A204.1 (cell line): Measurements from ENCODE around the gene LGALS4.
"Not testable (repeated sequence)": the region's sequence is repeated elsewhere in the genome, so short reads cannot be mapped to it uniquely, and the experiment has no call there.

ENCODE experiments used
- FAIRE-seq: peaks from 2 replicates; lab custom pipeline; 2012; peaks lifted over from hg19 to GRCh38; lab: Jason Lieb, UNC

The LGALS4 gene

DNA sequence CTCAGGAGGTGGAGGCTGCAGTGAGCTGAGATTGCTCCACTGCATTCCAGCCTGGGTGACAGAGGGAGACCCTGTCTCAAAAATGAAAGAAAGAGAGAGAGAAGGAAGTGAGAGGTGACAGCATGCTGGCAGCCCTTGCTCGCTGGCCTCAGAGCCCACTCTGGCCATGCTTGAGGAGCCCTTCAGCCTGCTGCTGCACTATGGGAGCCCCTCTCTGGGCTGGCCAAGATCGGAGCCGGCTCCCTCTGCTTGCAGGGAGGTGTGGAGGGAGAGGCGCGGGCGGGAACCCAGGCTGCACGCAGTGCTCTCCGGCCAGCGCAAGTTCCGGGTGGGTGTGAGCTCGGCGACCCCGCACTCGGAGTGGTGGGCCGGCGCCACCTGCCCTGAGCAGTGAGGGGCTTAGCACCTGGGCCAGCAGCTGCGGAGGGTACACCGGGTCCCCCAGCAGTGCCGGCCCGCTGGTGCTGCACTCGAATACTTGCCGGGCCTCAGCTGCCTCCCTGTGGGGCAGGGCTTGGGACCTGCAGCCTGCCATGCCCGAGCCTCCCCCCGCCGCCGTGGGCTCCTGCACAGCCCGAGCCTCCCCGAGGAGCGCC, 8.6 kb upstream of the LGALS4 start:
- FAIRE-seq, result not testable (repeated sequence)

DNA sequence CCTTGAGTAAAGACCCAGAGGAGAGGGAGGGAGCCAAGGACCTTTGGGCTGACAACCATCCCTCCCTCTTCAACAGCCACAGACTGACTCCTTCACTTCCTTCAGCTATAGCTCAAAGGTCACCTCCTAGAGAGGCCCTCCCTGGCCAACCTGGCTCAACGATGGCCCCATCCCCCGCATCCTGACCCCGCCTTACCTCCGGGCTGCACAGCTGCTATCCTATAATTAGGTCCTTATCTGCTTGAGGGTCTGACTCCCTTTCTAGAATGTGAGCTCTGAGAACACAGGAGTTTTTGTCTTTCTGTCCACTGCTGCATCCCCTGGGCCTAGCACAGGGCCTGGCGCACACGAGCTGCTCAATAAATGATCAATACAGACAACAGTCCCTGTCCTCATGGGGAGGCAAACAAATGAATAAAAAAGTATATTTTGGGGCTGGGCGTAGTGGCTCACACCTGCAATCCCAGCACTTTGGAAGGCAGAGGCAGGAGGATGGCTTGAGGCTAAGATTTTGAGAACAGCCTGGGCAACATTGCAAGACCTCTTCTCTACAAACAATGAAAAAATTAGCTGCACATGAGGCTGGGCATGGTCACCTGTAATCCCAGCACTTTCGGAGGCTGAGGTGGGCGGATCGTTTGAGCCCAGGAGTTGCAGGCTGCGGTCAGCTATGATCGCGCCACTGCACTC, 6.6 kb upstream of the LGALS4 start:
- FAIRE-seq, result no peak

DNA sequence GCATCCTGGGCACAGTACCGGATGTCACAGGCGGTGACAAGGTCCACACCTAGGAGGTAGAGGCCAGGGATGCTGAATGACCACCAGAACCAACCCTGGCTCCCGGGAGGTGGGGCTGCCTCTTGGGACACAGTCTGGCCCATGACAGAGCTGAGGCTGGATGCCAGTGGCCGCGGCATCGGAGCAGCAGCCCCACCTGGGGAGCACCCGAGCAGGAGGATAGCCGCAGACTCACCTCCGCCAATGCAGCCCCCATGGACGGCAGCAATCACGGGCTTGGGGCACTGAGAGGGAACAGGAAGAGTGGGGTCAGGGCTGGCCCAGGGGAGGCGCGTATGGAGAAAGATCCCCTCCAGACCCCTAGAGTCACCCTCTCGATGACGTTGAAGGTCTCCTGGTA, 4.3 kb upstream of the LGALS4 start:
- no peak for FAIRE-seq

DNA sequence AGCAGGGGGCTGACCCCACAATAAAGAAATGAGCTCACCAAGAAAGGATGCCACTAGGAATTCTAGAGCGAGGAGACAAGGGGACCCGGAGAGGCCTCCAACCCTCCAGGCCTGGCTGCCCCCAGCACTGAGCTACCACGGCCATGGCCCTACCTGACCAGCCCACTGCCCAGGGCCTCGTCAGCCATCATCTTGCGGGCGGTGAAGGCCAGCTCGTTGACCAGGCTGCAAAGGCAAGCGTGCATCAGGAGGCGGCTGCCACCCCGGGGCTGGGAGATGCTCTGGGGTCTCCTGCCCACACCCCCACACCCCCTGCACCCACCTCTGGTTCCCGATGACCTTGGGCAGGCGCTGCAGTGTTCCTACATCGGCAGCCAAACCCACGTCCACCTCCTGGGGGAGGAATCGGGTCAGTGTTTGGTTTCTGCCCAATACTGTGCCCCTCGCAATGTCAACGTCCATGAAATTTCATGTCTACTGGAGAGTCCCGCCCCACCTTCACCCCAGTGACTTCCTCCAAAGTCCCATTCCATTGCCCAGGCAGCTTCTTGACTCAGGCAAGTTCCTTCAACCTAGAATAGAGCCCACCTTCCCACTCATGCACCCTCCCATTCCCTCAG, 3.5 kb upstream of the LGALS4 start:
- FAIRE-seq, result no peak

DNA sequence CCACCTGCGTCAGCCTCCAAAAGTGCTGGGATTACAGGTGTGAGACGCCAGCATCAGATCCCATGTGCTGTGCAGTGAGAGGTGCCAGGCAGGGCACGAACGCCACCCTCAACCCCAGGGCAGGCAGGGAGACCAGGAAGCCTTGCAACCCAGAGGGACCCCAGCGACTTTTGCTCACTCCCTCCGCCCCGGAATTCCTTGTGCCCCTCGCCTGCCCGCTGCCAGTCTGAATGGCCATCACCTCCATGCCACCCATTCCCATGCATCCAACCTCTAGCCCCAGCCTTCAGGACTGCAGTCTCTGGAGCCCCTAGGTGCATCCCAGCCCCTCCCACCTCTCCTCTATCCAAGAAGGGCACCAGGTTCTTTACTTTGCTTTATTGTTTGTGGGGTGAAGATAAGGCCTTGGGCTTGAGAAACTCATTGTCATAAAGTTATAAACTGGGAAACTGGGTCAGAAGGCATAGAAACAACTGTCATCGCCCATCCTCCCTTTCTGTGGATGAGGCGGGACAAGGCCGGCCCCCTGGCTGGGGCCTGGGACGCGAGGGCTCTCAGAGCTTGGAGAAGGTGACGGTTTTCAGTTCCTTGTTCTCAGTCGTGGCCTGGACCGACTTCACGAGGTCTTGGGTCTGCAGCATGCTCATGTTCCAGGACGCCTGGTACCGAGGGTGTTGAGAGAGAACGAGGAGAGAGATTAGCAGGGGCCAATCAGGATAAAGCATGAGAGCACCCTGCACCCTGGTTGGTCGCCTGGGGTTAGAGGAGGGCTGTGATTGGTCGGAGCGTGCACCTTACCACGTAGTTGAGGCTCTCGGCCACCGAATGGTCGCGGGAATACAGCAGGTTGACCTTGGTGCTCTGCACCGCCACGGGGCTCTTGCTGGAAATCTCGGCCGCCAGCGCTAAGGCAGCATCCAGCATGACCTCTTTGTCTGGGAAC, 2.6 kb upstream of the LGALS4 start:
- FAIRE-seq, result no peak

DNA sequence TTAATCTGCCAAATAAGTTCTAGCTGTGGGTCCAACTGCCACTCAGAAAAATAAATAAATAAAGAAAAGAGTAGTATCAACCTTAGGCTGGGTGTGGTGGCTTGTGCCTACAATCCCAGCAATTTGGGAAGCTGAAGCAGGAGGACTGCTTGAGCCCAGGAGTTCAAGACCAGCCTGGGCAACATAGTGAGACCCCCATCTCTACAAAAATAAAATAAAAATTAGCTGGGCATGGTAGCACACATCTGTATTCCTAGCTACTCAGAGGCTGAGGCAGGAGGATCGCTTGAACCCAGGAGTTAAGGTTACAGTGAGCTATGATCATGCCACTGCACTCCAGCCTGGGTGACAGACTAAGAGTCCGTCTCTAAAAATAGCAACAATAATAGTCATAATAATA, 1.2 kb upstream of the LGALS4 start:
- not testable (repeated sequence) for FAIRE-seq

DNA sequence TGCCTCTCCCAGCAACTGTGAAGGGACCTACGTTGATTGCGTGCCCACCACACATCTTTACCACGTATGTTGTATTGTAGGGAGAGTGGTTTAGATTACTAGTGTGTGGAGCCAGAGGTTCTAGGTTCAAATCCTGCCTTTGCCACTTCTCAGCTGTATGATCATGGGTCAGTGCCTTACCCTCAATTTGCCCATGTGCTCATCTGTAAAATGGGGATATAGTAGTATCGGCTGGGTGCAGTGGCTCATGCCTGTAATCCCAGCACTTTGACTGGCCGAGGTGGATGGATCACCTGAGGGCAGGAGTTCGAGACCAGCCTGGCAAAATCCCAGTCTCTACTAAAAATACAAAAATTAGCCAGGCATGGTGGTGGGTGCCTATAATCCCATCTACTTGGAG, 578 bp upstream of the LGALS4 start:
- no peak for FAIRE-seq

DNA sequence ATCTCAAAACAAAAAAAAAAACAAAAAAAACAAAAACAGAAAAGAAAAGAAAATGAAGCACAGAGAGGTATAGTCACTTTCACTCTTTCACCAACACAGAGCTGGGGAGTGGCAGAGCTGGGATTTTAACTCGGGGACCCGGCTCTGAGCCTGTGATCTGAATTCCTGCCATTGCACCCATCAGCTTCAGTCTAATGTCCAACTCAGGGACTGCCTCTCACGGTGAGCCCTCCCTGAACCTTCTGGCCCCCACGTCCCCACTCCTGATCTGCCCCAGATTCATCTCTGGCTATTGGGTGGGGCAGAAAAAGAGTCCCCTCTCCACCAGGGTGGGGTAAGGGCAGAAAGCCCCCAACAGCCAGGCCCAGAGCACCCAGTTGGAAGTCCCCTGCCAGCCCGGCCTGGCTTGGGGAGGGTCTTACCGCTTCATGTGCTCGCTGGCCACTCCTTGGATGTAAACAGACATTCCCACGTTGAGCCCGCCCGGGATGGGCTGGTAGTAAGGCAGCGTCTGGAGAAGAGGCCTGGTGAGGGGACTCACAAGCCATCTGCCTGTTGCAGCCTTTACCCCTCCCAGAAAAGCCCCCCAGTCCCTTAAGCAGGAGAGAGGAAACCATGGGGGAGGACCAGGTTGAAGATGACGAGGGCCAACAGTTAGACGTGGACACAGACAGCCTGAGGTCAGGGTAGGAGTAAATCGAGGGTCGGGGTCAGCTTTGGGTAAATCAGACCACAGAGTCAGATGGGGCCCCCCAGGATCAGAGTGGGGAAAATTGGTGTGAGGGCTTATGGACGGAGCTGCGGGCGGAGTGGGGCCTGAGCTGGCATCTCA, 520 bp downstream of the LGALS4 start:
- FAIRE-seq, result no peak

DNA sequence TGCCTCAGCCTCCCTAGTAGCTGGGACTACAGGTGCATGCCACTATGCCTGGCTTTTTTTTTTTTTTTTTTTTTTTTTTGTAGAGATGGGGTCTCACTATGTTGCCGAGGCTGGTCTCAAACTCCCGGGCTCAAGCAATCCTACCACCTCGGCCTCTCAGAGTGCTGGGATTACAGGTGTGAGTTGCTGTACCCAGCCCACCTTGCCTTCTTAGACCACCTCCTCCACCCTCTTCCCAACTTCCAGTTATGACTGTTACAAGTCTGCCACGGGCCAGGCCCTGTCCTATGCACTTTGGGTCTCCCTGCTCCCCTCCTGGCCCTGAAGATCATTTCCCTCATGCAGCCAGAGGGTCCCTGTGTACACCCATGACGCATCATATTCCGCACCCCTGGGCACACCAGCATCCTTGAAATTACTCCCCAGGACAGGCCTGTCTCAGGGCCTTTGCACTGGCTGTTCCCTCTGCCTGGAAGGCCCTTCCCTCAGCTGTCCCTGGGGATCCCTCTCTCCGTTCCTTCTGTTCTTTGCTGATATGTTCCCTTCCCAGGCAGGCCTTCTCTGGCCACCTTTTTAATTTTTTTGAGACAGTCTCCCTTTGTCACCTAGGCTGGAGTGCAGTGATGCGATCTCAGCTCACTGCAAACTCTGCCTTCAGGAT, 3.0 kb downstream of the LGALS4 start:
- no peak for FAIRE-seq

DNA sequence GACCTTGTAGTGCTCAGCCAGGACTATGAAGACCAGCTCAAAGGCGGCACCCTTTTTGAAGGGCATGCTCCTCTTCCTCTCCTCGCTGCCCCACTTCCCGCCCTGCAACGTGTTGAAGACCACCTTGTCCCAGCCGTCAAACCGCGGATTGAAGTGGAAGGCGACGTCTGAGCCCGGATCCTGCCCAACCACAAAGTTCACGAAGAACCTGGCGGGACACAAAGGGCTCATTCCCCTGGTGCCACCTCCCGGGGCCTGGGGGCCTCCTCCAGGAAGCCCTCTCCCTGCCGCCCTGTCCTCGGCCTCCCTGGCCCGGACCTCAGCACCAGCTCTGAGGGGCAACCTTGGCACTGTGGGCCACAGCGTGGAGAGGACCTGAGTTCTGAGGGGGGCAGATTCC, 4.0 kb downstream of the LGALS4 start:
- FAIRE-seq, result no peak

DNA sequence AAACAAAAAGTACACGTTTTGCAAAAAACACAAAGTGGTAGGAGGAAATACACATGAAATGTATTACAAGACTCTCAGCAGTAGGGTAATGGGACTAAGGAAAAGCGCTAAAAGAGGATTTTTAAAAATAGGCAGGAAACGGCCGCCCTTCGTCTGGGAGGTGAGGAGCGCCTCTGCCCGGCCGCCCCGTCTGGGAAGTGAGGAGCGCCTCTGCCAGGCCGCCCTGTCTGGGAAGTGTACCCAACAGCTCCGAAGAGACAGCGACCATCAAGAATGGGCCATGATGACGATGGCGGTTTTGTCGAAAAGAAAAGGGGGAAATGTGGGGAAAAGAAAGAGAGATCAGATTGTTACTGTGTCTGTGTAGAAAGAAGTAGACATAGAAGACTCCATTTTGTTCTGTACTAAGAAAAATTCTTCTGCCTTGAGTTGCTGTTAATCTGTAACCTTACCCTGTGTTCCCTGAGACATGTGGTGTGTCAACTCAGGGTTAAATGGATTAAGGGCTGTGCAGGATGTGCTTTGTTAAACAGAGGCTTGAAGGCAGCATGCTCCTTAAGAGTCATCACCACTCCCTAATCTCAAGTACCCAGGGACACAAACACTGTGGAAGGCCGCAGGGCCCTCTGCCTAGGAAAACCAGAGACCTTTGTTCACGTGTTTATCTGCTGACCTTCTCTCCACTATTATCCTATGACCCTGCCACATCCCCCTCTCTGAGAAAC, 5.2 kb downstream of the LGALS4 start:
- not testable (repeated sequence) for FAIRE-seq

DNA sequence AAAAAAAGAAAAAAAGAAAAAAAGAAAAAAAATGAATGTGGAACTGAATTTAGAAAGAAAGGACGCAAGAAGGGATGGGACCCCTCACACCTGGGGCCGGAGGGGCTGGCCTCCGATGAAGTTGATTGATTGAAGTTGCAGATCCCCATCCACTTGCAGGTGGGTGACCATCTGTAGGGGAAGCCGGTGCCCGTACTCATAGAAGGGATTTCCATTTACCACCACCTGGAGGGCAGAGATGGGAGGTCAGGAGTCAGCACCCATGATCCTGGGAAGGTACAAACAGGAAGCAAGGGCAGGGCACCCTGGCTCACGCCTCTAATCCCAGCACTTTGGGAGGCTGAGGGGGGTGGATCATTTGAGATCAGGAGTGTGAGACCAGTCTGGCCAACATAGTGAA, 6.4 kb downstream of the LGALS4 start:
- FAIRE-seq, result no peak

DNA sequence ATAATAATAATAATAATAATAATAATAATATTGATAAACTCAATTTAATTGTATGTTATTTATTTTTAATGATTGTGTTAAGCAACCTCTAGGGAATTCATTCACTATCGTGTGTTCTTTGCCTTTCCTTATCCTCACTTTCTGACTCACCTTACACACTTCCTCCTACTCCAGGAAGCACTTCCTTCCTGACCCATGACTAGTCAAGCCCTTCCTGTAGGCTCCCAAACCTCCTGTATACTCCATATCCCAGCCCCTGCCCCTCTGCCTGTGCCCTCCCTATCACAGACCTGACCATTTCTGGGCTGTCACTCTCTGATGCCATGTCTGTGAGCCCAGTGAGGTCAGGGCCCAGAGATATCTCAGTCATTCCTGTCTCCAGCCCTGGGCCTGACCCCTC, 7.6 kb downstream of the LGALS4 start:
- no peak for FAIRE-seq

DNA sequence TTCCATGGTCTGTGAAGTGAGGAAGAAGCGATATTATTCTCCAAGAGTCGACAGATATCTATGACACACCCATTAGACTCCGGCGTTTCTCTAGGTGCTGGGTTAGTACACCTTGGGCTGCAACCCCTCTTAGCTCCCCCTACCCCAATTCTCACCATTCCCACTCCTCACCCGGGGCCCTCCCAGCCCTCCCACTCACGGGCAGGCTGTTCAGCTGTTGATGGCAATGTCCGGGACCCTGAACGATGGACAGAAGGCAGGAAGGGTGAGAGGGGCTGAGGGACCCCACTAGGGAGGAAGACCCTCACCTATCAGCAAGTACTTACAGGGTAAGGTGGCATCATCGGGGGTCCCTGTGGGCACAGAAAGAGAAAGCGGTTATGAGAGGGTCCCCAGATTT, 9.2 kb downstream of the LGALS4 start:
- FAIRE-seq, result no peak

DNA sequence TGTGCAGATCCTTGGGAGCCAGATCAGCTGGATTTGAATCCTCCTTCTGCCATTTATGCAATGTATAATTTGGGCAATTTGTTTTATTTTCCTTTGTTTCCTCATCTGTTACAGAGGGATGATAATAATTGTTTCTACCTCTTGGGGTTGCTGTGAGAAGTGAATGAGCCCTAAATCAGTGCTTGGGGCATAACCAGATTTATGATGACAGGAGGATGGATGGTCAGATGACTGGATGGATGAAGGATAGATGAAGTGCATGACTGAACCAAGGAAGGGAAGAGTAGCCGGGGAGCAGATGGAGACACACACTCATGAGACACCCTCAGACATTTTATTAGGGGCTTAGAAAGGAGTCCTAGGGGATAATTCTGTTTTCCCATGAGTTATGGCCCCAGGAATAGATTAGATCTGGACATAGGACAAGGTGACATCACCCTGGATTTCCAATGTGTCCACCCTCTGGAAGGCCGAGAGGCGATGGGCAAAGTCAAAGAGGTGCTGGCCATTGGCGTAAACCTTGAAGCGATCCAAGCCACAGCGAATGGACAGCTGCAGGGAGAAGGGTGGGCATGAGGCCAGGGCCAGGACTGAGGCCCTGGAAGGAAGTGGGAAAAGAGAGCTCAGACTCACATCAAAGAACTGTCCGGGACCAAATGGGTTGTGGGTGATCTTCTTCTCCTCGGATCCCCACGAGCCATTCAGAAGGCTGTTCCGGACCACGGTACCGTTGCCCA, 11.2 kb downstream of the LGALS4 start:
- no peak for FAIRE-seq

DNA sequence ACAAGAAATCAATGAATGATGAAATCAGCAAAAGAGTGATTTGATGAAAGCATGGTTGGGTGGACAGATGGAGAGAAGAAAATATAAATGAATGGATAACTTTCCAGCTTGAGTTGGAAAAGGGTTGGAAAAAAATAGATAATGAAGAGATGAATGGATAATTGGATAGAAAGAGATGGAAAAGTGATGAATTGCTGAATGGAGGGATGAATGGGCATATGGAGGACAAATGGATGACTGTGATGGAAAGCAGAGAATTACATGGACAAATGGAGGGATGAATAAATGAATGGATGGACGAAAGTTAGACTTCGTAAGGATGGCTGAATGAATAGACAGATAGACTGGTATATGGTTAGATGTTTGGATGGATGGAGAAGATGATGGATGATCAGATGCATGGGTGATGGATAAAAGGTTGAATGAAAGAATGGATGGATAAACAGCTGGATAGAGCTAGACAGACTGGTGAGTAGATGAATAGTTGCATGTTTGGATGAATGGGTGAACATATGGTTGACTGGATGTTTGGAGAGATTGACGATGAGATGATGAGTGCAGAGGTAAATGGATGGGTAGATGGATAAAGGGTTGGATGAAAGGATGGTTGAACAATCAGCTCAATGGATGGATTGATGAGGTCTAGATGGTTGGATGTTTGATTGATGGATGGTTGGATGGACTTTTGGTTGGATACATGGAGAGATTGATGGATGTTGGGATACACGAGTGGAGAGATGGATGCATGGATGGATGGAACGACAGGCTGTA, 12.0 kb downstream of the LGALS4 start:
- FAIRE-seq, result no peak

DNA sequence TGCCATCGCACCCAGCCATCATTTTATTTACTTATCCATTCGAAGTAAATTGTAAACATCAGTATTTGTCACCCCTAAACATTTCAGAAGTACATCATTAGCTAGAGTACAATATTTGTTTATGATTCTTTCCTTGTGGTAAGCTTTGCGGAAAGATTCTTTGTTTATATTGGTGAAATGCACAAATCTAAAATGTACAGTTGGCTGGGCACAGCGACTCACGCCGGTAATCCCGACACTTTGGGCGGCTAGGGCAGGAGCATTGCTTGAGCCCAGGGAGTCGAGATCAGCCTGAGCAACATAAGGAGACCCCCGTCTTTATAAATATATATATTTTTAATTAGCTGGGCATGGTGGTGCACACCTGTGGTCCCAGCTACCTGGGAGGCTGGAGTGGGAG, 13.6 kb downstream of the LGALS4 start:
- no peak for FAIRE-seq

DNA sequence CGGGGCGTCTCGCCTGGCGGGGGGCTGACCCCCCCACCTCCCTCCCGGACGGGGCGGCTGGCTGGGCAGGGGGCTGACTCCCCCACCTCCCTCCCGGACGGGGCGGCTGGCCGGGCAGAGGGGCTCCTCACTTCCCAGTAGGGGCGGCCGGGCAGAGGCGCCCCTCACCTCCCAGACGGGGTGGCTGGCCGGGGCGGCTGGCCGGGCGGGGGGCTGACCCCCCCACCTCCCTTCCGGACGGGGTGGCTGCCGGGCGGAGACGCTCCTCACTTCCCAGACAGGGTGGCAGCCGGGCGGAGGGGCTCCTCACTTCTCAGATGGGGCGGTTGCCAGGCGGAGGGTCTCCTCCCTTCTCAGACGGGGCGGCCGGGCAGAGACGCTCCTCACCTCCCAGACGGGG, 15.0 kb downstream of the LGALS4 start:
- FAIRE-seq, result not testable (repeated sequence)

DNA sequence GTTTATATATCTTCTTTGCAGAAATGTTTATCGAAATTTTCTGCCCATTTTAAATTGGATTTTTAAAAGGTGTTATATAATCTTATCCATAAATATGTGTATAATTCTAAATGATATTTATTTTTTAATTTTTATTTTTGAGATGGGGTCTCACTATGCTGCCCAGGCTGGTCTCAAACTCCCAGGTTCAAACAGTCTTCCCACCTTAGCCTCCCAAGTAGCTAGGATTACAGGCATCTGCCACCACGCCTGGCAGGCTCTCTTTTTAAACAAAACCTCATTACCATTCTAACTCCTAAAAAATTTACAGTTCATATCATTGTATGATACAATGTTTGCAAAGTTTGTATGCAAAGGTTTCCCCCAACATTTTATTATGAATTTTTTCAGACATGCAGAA, 16.6 kb downstream of the LGALS4 start:
- FAIRE-seq, result no peak
